Measurements from ENCODE around the gene KIF26B.

DNA sequence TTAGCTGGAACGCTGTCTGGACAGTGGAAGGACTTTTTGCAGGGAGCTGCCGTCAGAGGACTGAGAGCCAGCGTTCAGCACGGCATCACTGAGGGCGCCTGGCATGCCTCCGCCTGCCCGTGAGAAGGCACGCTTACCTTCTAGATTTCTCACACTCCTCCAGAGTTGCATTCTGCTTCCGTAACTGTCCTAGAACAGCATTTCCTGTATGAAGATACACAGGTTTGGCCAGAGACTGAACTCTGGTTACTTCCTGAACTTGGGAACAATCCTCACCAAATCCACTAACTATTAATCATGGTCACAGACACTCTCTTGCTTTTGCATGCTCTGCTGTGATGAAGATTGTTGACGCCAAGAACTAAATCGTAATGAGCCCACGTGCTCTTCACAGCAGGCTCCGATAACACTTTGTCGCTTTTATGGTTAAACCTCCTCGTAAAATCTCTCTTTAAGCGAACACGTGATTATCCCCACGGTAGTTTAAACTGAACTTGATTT is 93.5 kb downstream of the KIF26B start:
- TF ChIP-seq CTCF (IDR thresholded peaks at IDR 0.05; ENCODE audit: insufficient read depth, low read length, poor library complexity, severe bottlenecking) (no peak), EZH2phosphoT487 (conservative IDR thresholded peaks at IDR 0.05; ENCODE audit: low read length) (no peak)

Data from SU-DHL-6 (cell line).